ENCODE results near the gene DPEP2.

DNA sequence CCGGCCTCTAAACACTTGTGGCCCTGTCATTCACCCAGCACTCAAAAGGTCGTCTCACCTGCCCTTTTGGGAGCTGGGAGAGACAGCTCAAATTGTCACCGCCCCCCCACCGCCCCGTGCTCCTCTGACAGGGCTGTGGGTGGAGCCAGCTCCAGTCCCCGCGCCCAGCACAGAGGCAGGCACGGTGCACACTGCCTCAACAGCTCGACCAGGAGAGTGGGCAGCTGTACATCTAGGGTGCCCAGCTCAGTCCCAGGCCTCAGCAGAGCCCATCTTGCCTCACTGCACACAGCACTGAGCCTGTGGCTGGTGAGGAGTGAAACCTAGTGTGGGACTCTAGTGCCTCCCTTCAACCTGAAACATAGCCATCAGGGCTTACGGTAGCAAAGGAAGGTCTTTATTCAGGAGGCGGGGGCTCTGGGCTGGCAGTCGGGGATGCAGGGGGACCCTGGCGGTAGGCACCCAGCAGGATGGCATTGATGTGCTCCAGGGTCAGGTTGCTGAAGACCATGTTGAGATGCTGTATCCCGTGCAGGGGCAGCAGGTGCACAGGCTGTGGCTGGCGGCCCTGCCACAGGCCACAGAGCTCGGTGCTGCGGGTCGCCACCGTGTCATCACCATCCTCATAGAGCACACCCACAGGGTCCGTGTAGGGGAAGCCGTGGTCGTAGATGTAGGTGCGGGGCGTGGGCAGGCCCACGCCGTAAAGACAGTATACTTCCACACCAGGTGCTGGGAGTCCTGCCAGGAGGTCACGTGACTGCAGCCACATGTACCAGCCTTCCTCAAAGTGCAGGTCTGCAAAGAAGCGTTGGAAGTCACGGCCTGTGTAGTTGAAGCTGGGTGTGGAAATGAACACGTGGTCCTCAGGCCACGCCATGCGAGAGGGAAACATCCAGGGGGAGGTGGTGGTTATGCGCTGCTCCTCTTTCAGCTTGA, 59.5 kb downstream of the DPEP2 start:
- TF ChIP-seq, protein P1, sequence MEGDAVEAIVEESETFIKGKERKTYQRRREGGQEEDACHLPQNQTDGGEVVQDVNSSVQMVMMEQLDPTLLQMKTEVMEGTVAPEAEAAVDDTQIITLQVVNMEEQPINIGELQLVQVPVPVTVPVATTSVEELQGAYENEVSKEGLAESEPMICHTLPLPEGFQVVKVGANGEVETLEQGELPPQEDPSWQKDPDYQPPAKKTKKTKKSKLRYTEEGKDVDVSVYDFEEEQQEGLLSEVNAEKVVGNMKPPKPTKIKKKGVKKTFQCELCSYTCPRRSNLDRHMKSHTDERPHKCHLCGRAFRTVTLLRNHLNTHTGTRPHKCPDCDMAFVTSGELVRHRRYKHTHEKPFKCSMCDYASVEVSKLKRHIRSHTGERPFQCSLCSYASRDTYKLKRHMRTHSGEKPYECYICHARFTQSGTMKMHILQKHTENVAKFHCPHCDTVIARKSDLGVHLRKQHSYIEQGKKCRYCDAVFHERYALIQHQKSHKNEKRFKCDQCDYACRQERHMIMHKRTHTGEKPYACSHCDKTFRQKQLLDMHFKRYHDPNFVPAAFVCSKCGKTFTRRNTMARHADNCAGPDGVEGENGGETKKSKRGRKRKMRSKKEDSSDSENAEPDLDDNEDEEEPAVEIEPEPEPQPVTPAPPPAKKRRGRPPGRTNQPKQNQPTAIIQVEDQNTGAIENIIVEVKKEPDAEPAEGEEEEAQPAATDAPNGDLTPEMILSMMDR (IDR thresholded peaks at IDR 0.05; ENCODE audit: low read length) = no peak
- no peak for TF ChIP-seq EZH2 (IDR thresholded peaks at IDR 0.05; ENCODE audit: borderline replicate concordance, low read length)
